GM12878 (cell line): Measurements from ENCODE around the gene RALGPS1. TPM values are rescaled to one million over a fixed set of nuclear protein-coding genes. Genes with fewer than 3 reads are reported as not detected.

Source experiments
- ATAC-seq: fragments of 200-7000 bp; cut with Tn5 transposase; 3 replicates; pipeline ENCODE4 v1.9.1; 2020; ENCODE audit warnings: mild to moderate bottlenecking, moderate library complexity
- BruUV-seq: library from RNA; stranded (reverse); fragments of 400-500 nt; replicated peaks from 2 replicates; lab custom pipeline; 2021; lab: Mats Ljungman, UMichigan
- CTCF ChIA-PET: fragments of 300-600 bp; sonication (Branson Sonifier 250); formaldehyde crosslinking; extraction: SDS; loops from one replicate; lab custom pipeline; 2021; ENCODE audit warnings: inconsistent platforms; lab: Yijun Ruan, JAX
- POLR2A ChIA-PET: fragments of 350-600 bp; formaldehyde crosslinking; extraction: SDS; loops from one replicate; lab custom pipeline; 2021; ENCODE audit warnings: inconsistent platforms; lab: Charles Lee
- RAD21 ChIA-PET: fragments of 300-600 bp; sonication (Branson Sonifier 250); formaldehyde crosslinking; loops from one replicate; lab custom pipeline; 2023; ENCODE audit warnings: antibody characterized with exemption; ENCODE audit not compliant: unreplicated experiment; lab: Charles Lee
- SMC1A ChIA-PET: fragments of 300-600 bp; sonication (Branson Sonifier 250); formaldehyde crosslinking; loops from one replicate; lab custom pipeline; 2023; ENCODE audit not compliant: unreplicated experiment, uncharacterized antibody; lab: Charles Lee
- DNase-seq: peaks from one replicate; pipeline ENCODE4 v3.0.0-alpha.2; 2011; ENCODE audit warnings: low read depth, low spot score
- FAIRE-seq: peaks from 3 replicates; lab custom pipeline; 2011; peaks lifted over from hg19 to GRCh38; lab: Jason Lieb, UNC
- H2AFZ ChIP-seq: 2 replicates; pipeline ENCODE4 v1.6.0; 2011; ENCODE audit warnings: low read depth, low read length, control low read depth; ENCODE audit not compliant: control insufficient read depth
- H3K27ac ChIP-seq: 2 replicates; pipeline ENCODE4 v1.5.1; 2011; ENCODE audit warnings: control low read depth; ENCODE audit not compliant: control insufficient read depth, insufficient read depth
- H3K27me3 ChIP-seq, 2 experiments: replicated peaks in 1 of 2; 2 replicates each; pipeline versions ENCODE4 v1.6.0 to v1.6.1; 2011; ENCODE audit warnings: low read length in 1 of 2; ENCODE audit not compliant: control insufficient read depth in 2 of 2, insufficient read depth in 2 of 2
- H3K36me3 ChIP-seq, 2 experiments: 2 replicates each; pipeline ENCODE4 v1.5.1; 2011; ENCODE audit warnings: low read length in 1 of 2; ENCODE audit not compliant: control insufficient read depth in 2 of 2, insufficient read depth in 2 of 2
- H3K4me1 ChIP-seq: 2 replicates; pipeline ENCODE4 v1.6.1; 2011; ENCODE audit warnings: mild to moderate bottlenecking, low read length, moderate library complexity, mixed read lengths; ENCODE audit not compliant: control insufficient read depth, insufficient read depth
- H3K4me2 ChIP-seq: 2 replicates; pipeline ENCODE4 v1.6.0; 2011; ENCODE audit warnings: control low read depth; ENCODE audit not compliant: control insufficient read depth, insufficient read depth
- H3K4me3 ChIP-seq: fragments of 200-600 bp; sonication (generic); 2 replicates; pipeline ENCODE4 v1.5.1; 2016
- H3K79me2 ChIP-seq: 2 replicates; pipeline ENCODE4 v1.6.0; 2011; ENCODE audit warnings: low read length; ENCODE audit not compliant: control insufficient read depth, insufficient read depth
- H3K9ac ChIP-seq: 2 replicates; pipeline ENCODE4 v1.8.0; 2011; ENCODE audit warnings: low read length, control low read depth, mixed read lengths; ENCODE audit not compliant: control insufficient read depth, insufficient read depth
- H3K9me3 ChIP-seq: replicated peaks from 3 replicates; pipeline ENCODE4 v1.5.1; 2011; ENCODE audit warnings: mild to moderate bottlenecking, low read length; ENCODE audit not compliant: control insufficient read depth, insufficient read depth
- H4K20me1 ChIP-seq: 2 replicates; pipeline ENCODE4 v1.6.0; 2011; ENCODE audit not compliant: control insufficient read depth, insufficient read depth
- BMI1 ChIP-seq: fragments of 450-650 bp; IDR thresholded peaks from 2 replicates; pipeline ENCODE4 v1.6.1; 2016; ENCODE audit warnings: mild to moderate bottlenecking, moderate library complexity, borderline replicate concordance
- CBFB ChIP-seq: IDR thresholded peaks from 2 replicates; pipeline ENCODE4 v1.6.1; 2016; ENCODE audit warnings: antibody characterized with exemption, low read depth
- EP300 ChIP-seq, 2 experiments: fragments of 150-350 bp in 1 of 2; IDR thresholded peaks; 2 replicates each; pipeline ENCODE4 v1.6.1; 2011 to 2012; ENCODE audit warnings: low read depth in 2 of 2, low read length in 2 of 2, borderline replicate concordance in 1 of 2, improper control_type of control experiment in 1 of 2, inconsistent platforms in 1 of 2; ENCODE audit not compliant: control insufficient read depth in 1 of 2
- FOXK2 ChIP-seq: fragments of 450-650 bp; IDR thresholded peaks from 2 replicates; pipeline ENCODE4 v1.6.1; 2017; ENCODE audit warnings: mild to moderate bottlenecking, moderate library complexity
- IKZF2 ChIP-seq, 2 experiments: fragments of 450-650 bp; IDR thresholded peaks; 2 replicates each; pipeline ENCODE4 v1.6.1; 2017; ENCODE audit warnings: mild to moderate bottlenecking in 2 of 2, moderate library complexity in 2 of 2
- JUNB ChIP-seq: IDR thresholded peaks from 2 replicates; pipeline ENCODE4 v1.6.1; 2016; ENCODE audit warnings: antibody characterized with exemption, mild to moderate bottlenecking
- JUND ChIP-seq: IDR thresholded peaks from 2 replicates; pipeline ENCODE4 v1.6.1; 2012; ENCODE audit warnings: low read depth, mild to moderate bottlenecking, low read length, improper control_type of control experiment, moderate library complexity
- NR2C2 ChIP-seq: IDR thresholded peaks from 2 replicates; pipeline ENCODE4 v1.6.1; 2011; ENCODE audit warnings: borderline replicate concordance, low read depth; ENCODE audit not compliant: control insufficient read depth, insufficient read length
- PML ChIP-seq: IDR thresholded peaks from 2 replicates; pipeline ENCODE4 v1.6.1; 2012; ENCODE audit warnings: low read length, inconsistent platforms
- SMAD1 ChIP-seq: fragments of 450-650 bp; IDR thresholded peaks from 2 replicates; pipeline ENCODE4 v1.6.1; 2018; ENCODE audit warnings: mild to moderate bottlenecking, low read depth; ENCODE audit not compliant: partially characterized antibody
- SMAD5 ChIP-seq: IDR thresholded peaks from 2 replicates; pipeline ENCODE4 v1.6.1; 2016; ENCODE audit warnings: antibody characterized with exemption, low read depth
- WRNIP1 ChIP-seq: IDR thresholded peaks from 2 replicates; pipeline ENCODE4 v1.6.1; 2011; ENCODE audit warnings: low read depth, low read length, improper control_type of control experiment, borderline replicate concordance
- ZNF592 ChIP-seq: fragments of 450-650 bp; IDR thresholded peaks from 2 replicates; pipeline ENCODE4 v1.6.1; 2017; ENCODE audit warnings: mild to moderate bottlenecking, moderate library complexity
- WGBS: methylation state at CpG from one replicate; pipeline ENCODE4 v1.1.6; 2016; ENCODE audit warnings: low lambda C conversion rate; ENCODE audit not compliant: insufficient replicate concordance, insufficient coverage; ENCODE audit errors: missing lambda C conversion rate; 5-methylcytosine and 5-hydroxymethylcytosine counted together
- in situ Hi-C: fragments of 300-500 bp; cut with MboI; formaldehyde crosslinking; loops from 9 replicates; pipeline ENCODE4 v1.14.3; 2018; ENCODE audit warnings: mixed read lengths
- intact Hi-C: fragments of 100-400 bp; cut with micrococcal nuclease; formaldehyde crosslinking; loops from one replicate; pipeline ENCODE4 v1.14.2; 2022; ENCODE audit not compliant: unreplicated experiment
- polyA plus RNA-seq, 11 experiments: library from polyadenylated mRNA; depleted of rRNA in 4 of 11; unstranded in 6 of 11; stranded (reverse) in 5 of 11; fragments of >200 nt; fragmentation: Nextera tagmentation in 4 of 11; fragmentation: Illumina TruSeq in 1 of 11; extraction: Ambion mirVana in 4 of 11; extraction: Trizol in 1 of 11; gene quantifications; 1 replicate in 1 of 11; 2 replicates in 10 of 11; pipeline versions ENCODE4 v1.2.1 to v1.2.3, GENCODE V29; 2011 to 2016; ENCODE audit warnings: inconsistent platforms in 2 of 11, missing spikeins in 2 of 11, low read depth in 1 of 11
- total RNA-seq, 4 experiments: library from RNA; depleted of rRNA in 3 of 4; stranded (reverse); fragments of >200 nt in 3 of 4; fragmentation: Illumina TruSeq in 1 of 4; extraction: Trizol in 1 of 4; gene quantifications; 2 replicates each; pipeline versions ENCODE4 v1.2.1 to v1.2.3, GENCODE V29; 2013 to 2021

Gene RALGPS1
- total and polyA plus RNA-seq, 10 of the 15 experiments (the other 5 are each of a cell fraction or from before 2014, with no cell fraction given): 0.13 to 5.6 (median 2.7) TPM

- Histone ChIP-seq H3K4me1 (peaks cover 7% of the 10 kb centered on the region), H3K36me3 (no peaks in the 10 kb centered on the region), H3K9ac (no peak overlapping the region), H4K20me1 (no peaks in the 10 kb centered on the region), H3K27me3 (peaks cover 0 to 2% of the 10 kb centered on the region in 2 experiments; a peak in 2 of 4 replicates), H3K79me2 (no peaks in the 10 kb centered on the region), H3K4me3 (no peak overlapping the region), H2AFZ (no peak overlapping the region), H3K4me2 (no peak overlapping the region), H3K9me3 (no peaks in the 10 kb centered on the region), H3K27ac (no peak overlapping the region)
- ChIA-PET POLR2A (no interaction called here), CTCF (interaction anchor here (1.0 to 1.6 kb wide), 3 partner anchors 10 to 168 kb away, joined by 4 to 5 read pairs (median 4); no protein-coding TSS in a partner anchor), SMC1A (interaction anchor here (0.8 to 1.7 kb wide), 5 partner anchors 9 to 46 kb away, joined by 3 to 4 read pairs (median 3); no protein-coding TSS in a partner anchor), RAD21 (interaction anchor here (0.8 kb wide), 1 partner anchor 167 kb away, joined by 3 read pairs; the partner anchor contains the start of gene SLC2A8)
- in situ Hi-C loops (no loop called here), intact Hi-C loops (no loop called here)
- TF ChIP-seq JUNB (no peak), EP300 (IDR thresholded peaks at IDR 0.05; ENCODE audit: borderline replicate concordance in 1 of 2, control insufficient read depth in 1 of 2, low read depth in 2 of 2, low read length in 2 of 2) (no peak), CBFB (no peak)
- no TSS peak for BruUV-seq
- WGBS: 75% methylated on average over 4 of the region's 4 CpGs
- FAIRE-seq: no peak
- ATAC-seq: no peak
- no peak for DNase-seq
Measured at GRCh38 chr9:127229691-127230417, 315.3 kb downstream of the RALGPS1 start.

GRCh38 chr9:127231666-127232065, 317.1 kb downstream of the RALGPS1 start:
- in situ Hi-C loops: no loop called here
- intact Hi-C loops: no loop called here
- H3K79me2 ChIP-seq: no peaks in the 10 kb centered on the region
- H3K4me2 ChIP-seq: no peak overlapping the region
- no peak overlapping the region for H2AFZ ChIP-seq
- WGBS: 96% methylated on average over 3 of the region's 3 CpGs
- ChIA-PET RAD21 (interaction anchor here (0.7 kb wide), 1 partner anchor 17 kb away, joined by 3 read pairs; no protein-coding TSS in a partner anchor), CTCF (no interaction called here), POLR2A (no interaction called here), SMC1A (interaction anchor here (1.0 kb wide), 1 partner anchor 13 kb away, joined by 3 read pairs; no protein-coding TSS in a partner anchor)
- no peak for FAIRE-seq
- no peak overlapping the region for H3K9ac ChIP-seq
- no peaks in the 10 kb centered on the region for H3K9me3 ChIP-seq
- no peak for ATAC-seq
- no peak for DNase-seq
- BruUV-seq: no TSS peak
- H3K4me1 ChIP-seq: no peaks in the 10 kb centered on the region
- H3K36me3 ChIP-seq: no peaks in the 10 kb centered on the region
- no peaks in the 10 kb centered on the region for H4K20me1 ChIP-seq
- no peaks in the 10 kb centered on the region; a peak in 1 of 4 replicates for H3K27me3 ChIP-seq
- H3K4me3 ChIP-seq: no peak overlapping the region
- no peak overlapping the region for H3K27ac ChIP-seq
- TF ChIP-seq SMAD5: no peak
- no peak for TF ChIP-seq SMAD1
- TF ChIP-seq BMI1: no peak
- TF ChIP-seq ZNF592: no peak
- no peak for TF ChIP-seq PML
- no peak for TF ChIP-seq JUND
- no peak for TF ChIP-seq FOXK2
- TF ChIP-seq NR2C2: no peak
- no peak for TF ChIP-seq WRNIP1
- TF ChIP-seq IKZF2 (IDR thresholded peaks at IDR 0.05): no peak
